Stimulated activated naive CD8-positive, alpha-beta T cell treated with anti-CD3 and anti-CD28 coated beads, Interleukin-15, Interleukin-2, amounts not matched to agents 100 ng/mL and 50 ng/mL, for 24 hours (primary cell): ENCODE data around the gene MUC4.

ENCODE experiments used
- H3K27ac Mint-ChIP-seq: one replicate; pipeline ENCODE4 v1.8.0; 2021; ENCODE audit warnings: mild to moderate bottlenecking, mixed read lengths
- H3K27me3 Mint-ChIP-seq: one replicate; pipeline ENCODE4 v1.8.0; 2021; ENCODE audit warnings: mixed read lengths
- H3K36me3 Mint-ChIP-seq: one replicate; pipeline ENCODE4 v1.8.0; 2021; ENCODE audit warnings: low read depth, mixed read lengths
- H3K4me1 Mint-ChIP-seq: one replicate; pipeline ENCODE4 v1.8.0; 2021; ENCODE audit warnings: low read depth, mixed read lengths
- H3K4me3 Mint-ChIP-seq: one replicate; pipeline ENCODE4 v1.8.0; 2021; ENCODE audit warnings: mild to moderate bottlenecking, mixed read lengths
- H3K9me3 Mint-ChIP-seq: one replicate; pipeline ENCODE4 v1.8.0; 2021; ENCODE audit warnings: mixed read lengths

MUC4 gene, protein sequence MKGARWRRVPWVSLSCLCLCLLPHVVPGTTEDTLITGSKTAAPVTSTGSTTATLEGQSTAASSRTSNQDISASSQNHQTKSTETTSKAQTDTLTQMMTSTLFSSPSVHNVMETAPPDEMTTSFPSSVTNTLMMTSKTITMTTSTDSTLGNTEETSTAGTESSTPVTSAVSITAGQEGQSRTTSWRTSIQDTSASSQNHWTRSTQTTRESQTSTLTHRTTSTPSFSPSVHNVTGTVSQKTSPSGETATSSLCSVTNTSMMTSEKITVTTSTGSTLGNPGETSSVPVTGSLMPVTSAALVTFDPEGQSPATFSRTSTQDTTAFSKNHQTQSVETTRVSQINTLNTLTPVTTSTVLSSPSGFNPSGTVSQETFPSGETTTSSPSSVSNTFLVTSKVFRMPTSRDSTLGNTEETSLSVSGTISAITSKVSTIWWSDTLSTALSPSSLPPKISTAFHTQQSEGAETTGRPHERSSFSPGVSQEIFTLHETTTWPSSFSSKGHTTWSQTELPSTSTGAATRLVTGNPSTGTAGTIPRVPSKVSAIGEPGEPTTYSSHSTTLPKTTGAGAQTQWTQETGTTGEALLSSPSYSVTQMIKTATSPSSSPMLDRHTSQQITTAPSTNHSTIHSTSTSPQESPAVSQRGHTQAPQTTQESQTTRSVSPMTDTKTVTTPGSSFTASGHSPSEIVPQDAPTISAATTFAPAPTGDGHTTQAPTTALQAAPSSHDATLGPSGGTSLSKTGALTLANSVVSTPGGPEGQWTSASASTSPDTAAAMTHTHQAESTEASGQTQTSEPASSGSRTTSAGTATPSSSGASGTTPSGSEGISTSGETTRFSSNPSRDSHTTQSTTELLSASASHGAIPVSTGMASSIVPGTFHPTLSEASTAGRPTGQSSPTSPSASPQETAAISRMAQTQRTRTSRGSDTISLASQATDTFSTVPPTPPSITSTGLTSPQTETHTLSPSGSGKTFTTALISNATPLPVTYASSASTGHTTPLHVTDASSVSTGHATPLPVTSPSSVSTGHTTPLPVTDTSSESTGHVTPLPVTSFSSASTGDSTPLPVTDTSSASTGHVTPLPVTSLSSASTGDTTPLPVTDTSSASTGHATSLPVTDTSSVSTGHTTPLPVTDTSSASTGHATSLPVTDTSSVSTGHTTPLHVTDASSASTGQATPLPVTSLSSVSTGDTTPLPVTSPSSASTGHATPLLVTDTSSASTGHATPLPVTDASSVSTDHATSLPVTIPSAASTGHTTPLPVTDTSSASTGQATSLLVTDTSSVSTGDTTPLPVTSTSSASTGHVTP (N-terminal part only)

DNA sequence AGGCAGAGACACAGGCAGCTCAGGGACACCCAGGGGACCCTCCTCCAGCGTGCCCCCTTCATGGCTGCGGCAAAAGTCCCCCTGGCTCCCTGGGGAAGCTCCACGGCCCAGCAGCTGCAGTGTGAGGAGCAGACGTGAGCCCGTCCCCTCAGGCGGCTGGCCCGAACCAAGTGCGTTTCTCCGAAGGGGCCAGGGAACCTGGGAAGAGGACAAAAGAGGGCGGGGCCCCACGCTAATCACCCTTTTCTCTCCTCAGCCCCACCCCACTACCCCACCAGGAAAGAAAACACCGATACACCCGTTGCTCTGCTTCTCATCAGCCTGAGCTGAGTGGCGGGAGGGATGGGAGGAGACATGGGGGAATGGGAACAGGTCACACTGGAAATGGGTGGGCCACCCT lies at the start of gene MUC4:
TSS of gene MUC4 (minus strand) at position 174 of the 400 bp plus-strand sequence. CDS start at position 62, 112 bp downstream.
- no peak within 1 kb of the TSS for H3K27ac Mint-ChIP-seq

DNA sequence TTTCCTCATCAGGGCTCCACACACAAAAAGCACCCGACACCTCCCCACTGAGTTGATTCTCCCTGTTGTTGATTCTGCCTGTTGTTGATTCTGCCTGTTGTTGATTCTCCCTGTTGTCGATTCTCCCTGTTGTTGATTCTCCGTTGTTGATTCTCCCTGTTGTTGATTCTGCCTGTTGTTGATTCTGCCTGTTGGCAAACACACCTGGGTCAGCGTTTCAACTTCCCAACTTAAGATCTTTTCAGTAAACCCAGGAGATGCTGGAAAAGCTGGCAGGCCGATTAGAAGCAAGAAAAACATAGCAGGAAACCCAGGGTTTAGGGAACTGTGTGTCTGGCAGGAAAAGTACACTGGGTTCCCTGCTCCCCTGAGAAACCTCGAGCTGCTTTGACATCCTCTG lies 48.7 kb upstream of the MUC4 start:
- Mint-ChIP-seq H3K27ac (no peak overlapping the region), H3K27me3 (peaks cover 4% of the 10 kb centered on the region), H3K9me3 (no peaks in the 10 kb centered on the region)

More for the DNA sequence above, at the start of gene MUC4:
- no peak within 1 kb of the TSS for H3K4me3 Mint-ChIP-seq
- H3K27me3 Mint-ChIP-seq, result no peaks in the 10 kb centered on the region
- H3K4me1 Mint-ChIP-seq, result no peaks in the 10 kb centered on the region
- no peaks in the 10 kb centered on the region for H3K9me3 Mint-ChIP-seq
- no peaks in the 10 kb centered on the region for H3K36me3 Mint-ChIP-seq

DNA sequence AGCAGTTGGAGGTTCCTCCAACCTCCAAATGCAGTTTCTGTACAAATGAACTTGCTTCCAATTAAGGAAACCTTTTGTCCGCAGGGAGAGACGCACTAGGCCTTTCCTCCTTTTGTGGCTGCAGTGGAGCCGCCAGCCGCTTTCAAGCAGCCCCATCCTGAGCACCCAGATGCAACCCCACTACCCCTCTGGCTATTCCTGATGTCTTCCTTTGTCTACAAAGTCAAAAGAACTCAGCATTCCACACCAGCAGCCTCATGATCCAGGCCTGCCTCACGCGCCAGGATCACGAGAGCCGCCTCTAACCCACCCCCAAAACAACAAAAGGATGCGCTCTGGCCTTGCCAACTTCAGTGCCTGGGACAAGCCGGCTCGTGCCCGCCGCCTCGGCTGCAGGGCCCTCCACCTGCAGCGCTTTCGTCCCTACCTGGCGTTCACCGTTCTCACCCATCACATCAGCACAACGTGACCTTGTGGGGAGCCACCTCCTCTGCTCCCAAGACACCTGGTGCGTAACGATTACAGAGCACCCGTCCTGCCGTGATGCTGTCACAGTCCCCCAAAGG lies 48.2 kb upstream of the MUC4 start:
- H3K4me1 Mint-ChIP-seq, result peaks cover 4% of the 10 kb centered on the region
- no peak overlapping the region for H3K27ac Mint-ChIP-seq
- no peak overlapping the region for H3K4me3 Mint-ChIP-seq
- no peaks in the 10 kb centered on the region for H3K36me3 Mint-ChIP-seq
- peaks cover 4% of the 10 kb centered on the region for H3K27me3 Mint-ChIP-seq
- H3K9me3 Mint-ChIP-seq, result no peaks in the 10 kb centered on the region

More for the DNA sequence above, 48.7 kb upstream of the MUC4 start:
- Mint-ChIP-seq H3K4me1 (peaks cover 4% of the 10 kb centered on the region), H3K4me3 (no peak overlapping the region), H3K36me3 (peaks cover 3% of the 10 kb centered on the region)

DNA sequence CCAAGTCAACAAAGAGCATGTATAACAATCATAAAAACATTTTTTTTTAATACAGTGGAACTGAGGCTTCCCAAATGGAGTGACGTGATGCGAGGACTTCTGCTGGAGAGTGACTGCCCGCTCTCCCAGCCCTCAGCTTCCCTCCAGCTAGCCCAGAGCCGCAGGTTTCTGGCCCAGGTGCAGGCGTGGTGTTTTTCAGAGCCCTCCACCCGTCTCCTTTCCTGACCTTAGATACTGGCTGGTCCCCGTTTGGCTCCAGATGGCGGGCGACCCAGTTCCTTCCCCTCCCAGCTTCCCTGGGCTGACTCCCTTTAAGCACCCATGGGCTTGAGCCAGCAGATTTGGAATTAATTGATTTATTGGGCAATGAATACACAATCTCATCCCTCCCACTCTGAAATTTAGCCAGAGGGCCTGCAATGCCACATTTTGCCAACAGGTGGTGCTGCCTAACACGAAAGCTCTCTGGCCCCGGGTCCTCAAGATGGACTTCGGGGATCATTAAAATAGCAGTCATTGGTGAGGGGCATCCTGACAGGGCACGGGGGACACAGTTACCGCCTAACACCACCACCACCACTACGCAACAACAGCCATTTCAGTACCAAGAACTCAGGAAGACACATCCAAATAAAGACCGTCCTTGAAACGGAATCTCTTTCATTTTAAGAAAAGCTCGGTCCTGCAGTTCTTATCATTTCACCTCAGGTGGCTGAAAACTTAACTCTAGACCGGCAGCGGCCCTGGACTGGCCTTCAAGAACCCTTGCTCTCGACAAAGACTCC lies 47.5 kb upstream of the MUC4 start:
- H3K36me3 Mint-ChIP-seq, result no peaks in the 10 kb centered on the region
- no peak overlapping the region for H3K4me3 Mint-ChIP-seq
- peaks cover 4% of the 10 kb centered on the region for H3K27me3 Mint-ChIP-seq
- H3K27ac Mint-ChIP-seq, result no peak overlapping the region
- H3K4me1 Mint-ChIP-seq, result peaks cover 4% of the 10 kb centered on the region
- no peaks in the 10 kb centered on the region for H3K9me3 Mint-ChIP-seq

DNA sequence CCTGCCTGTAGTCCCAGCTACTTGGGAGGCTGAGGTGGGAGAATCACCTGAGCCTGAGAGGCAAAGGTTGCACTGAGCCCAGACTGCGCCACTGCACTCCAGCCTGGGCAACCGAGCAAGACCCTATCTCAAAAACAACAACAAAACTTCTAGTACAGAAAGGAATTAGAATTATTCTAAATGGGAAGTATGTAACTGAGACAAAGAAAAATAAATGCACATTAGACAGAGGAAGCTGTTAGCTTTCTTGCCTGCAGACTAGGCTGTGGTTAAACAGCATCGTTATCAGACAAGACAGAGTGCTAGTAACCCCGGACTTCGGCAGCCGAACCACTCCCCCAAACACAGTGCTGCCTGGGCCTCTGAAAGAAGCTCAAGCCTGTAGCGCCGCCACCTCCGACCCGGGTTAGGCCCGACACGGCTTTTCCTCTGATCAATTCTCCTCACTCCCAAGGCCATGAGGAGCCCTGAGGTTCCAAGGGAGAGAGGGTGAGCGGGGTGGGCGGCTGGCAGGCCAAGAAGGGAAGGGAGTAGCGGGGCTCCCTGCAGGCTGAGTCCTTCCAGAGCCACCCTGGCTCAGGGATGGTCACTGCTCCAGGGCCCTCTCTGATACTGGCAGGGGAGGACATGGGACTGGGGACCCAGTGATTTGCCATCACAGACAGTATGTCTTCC lies 44.8 kb upstream of the MUC4 start:
- Mint-ChIP-seq H3K36me3 (no peaks in the 10 kb centered on the region), H3K27ac (no peak overlapping the region), H3K9me3 (no peaks in the 10 kb centered on the region), H3K27me3 (peaks cover 7% of the 10 kb centered on the region), H3K4me3 (no peak overlapping the region), H3K4me1 (no peaks in the 10 kb centered on the region)

DNA sequence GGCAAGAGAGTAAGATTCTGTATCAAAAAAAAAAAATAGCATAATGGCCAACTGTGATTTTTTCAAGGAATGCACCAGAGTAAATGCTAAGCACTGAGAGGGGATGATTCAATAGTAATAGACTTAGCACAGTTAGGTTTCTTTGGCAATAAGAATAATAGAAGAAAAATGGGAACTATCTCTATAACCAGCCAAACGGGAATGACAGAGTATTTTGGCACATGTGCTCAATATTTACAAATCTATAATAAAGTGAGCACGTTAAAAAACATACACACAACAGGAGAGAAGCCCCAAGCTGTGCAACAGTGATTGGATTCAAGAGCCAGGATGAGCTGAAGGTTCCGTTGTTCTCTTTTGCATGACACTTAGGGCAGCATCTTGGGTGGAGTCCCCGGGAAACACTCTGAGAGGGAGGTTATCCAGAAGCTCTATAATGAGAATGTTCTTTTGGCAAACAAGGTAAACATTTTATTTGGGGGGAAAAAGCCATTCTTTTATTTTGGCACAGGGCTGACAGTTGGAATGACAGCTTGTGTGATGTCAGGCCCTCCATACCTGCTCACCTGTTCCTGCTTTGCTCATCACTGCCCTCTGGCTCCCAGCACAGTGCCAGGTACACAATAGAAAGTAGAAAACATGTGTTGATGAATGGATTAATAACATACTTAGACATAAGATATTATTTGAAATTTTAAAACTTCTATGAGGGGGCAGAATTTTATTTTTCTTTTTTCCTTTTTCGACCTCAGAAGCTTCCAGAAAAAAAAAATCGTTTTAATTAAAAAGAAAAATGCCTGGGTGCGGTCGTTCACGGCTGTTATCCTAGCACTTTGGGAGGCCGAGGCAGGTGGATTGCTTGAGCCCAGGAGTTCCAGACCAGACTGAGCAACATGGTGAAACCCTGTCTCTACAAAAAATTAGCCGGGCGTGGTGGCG lies 44.0 kb upstream of the MUC4 start:
- H3K27me3 Mint-ChIP-seq, result peaks cover 8% of the 10 kb centered on the region
- H3K9me3 Mint-ChIP-seq, result no peaks in the 10 kb centered on the region
- H3K36me3 Mint-ChIP-seq, result no peaks in the 10 kb centered on the region
- no peak overlapping the region for H3K27ac Mint-ChIP-seq
- H3K4me1 Mint-ChIP-seq, result peaks cover 4% of the 10 kb centered on the region
- H3K4me3 Mint-ChIP-seq, result no peak overlapping the region

DNA sequence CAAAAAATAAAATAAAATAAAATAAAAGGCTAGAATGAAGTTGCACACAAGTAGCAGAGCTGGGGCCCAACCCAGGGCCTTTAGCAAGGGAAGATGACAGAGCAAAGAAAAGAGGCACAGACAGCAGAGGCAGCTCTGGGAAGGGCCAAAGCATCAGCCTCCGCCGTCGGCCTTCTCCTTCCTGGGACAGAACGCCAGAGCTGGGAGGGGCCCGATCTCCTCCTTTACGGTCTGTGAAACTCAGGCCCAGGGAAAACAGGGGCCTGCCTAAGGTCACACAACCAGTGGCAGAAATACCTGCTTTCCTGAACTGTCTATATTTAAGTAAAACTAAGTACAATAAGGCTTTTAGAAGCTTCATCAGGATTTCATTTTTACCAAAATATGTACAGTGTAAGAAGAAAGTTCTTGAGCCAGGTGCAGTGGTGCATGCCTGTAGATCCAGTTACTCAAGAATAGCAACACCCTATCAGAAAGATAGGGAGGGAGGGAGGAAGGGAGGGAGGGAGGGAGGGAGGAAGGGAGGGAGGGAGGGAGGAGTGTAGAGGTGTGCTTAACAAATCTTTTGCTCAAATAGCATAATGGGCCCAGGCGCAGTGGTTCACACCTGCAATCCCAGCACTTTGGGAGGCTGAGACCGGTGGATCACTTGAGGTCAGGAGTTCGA lies 43.0 kb upstream of the MUC4 start:
- Mint-ChIP-seq H3K36me3 (no peaks in the 10 kb centered on the region), H3K27me3 (peaks cover 4% of the 10 kb centered on the region), H3K9me3 (no peaks in the 10 kb centered on the region), H3K4me1 (peaks cover 4% of the 10 kb centered on the region), H3K27ac (no peak overlapping the region), H3K4me3 (no peak overlapping the region)

DNA sequence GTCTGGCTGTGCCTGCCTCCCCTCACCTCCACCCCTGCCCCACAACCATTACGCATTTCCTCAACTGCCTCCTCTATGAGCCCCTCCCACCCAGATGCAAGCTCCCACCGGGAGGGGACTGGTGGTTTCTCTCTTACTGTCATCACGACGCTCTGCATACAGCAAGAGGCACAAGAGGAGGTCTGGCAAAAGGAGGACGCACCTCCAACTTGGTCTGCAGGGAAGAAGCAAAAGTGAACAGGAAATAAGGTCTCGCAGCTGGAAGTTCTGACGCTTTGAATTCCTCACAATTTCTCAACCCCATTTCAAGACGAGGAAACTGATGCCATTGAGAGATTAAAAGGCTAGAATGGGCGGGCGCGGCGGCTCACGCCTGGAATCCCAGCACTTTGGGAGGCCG lies 42.3 kb upstream of the MUC4 start:
- Mint-ChIP-seq H3K9me3 (no peaks in the 10 kb centered on the region), H3K36me3 (no peaks in the 10 kb centered on the region), H3K4me3 (no peak overlapping the region), H3K27ac (no peak overlapping the region), H3K4me1 (peaks cover 4% of the 10 kb centered on the region), H3K27me3 (peaks cover 4% of the 10 kb centered on the region)

DNA sequence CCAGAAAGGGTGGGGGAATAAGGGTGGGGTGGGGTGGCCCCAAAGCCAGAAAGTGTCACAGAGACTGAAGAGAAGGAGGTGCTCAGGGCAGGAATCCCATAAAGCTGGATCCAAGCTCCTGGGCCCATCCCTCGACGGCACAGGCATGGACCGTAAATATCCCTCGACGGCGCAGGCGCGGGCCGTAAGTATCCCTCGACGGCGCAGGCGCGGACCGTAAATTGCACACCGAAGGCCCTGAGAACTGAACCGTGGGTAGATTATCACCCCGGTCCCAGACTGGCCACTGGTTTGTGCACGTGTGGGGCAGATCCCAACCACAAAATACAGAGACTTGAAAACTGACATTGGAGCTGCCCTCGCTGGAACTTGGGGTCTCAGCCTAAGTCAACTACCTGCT lies 41.3 kb upstream of the MUC4 start:
- peaks cover 4% of the 10 kb centered on the region for H3K27me3 Mint-ChIP-seq
- H3K9me3 Mint-ChIP-seq, result no peaks in the 10 kb centered on the region
- H3K4me3 Mint-ChIP-seq, result no peak overlapping the region
- no peak overlapping the region for H3K27ac Mint-ChIP-seq
- no peaks in the 10 kb centered on the region for H3K36me3 Mint-ChIP-seq
- H3K4me1 Mint-ChIP-seq, result peaks cover 4% of the 10 kb centered on the region

DNA sequence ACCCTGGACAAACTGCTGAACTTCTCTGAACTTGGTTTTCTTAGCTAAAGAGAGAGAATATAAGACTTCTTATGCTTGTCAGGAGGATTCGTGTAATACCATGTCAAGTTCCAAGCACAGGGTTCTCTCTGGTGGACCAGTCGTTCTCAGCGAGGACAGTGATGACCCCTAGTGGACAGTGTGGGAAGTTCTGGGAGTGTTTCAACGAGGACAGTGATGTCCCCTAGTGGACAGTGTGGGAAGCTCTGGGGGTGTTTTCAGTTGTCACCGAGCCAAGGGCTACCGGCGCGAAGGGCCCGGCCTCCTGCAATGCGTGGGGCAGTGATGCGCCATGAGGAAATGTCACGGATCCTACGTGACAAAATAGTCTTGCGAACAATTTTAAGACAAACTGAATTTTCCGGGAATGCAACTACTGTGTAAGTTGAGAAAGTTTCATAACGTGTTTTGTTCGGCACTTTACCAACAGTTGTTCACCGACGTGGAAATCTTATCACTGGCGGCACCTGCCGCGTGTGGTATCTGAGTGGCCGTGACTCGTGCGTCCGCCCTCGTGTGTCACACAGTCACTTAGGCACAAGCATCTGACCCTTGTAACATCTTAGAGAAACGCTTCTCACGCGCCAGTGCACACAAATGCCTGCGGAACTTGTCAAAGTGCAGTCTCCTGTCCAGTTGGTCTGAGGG lies 39.3 kb upstream of the MUC4 start:
- peaks cover 4% of the 10 kb centered on the region for H3K27me3 Mint-ChIP-seq
- H3K4me3 Mint-ChIP-seq, result no peak overlapping the region
- no peak overlapping the region for H3K27ac Mint-ChIP-seq
- peaks cover 4% of the 10 kb centered on the region for H3K4me1 Mint-ChIP-seq
- no peaks in the 10 kb centered on the region for H3K36me3 Mint-ChIP-seq
- H3K9me3 Mint-ChIP-seq, result no peaks in the 10 kb centered on the region

DNA sequence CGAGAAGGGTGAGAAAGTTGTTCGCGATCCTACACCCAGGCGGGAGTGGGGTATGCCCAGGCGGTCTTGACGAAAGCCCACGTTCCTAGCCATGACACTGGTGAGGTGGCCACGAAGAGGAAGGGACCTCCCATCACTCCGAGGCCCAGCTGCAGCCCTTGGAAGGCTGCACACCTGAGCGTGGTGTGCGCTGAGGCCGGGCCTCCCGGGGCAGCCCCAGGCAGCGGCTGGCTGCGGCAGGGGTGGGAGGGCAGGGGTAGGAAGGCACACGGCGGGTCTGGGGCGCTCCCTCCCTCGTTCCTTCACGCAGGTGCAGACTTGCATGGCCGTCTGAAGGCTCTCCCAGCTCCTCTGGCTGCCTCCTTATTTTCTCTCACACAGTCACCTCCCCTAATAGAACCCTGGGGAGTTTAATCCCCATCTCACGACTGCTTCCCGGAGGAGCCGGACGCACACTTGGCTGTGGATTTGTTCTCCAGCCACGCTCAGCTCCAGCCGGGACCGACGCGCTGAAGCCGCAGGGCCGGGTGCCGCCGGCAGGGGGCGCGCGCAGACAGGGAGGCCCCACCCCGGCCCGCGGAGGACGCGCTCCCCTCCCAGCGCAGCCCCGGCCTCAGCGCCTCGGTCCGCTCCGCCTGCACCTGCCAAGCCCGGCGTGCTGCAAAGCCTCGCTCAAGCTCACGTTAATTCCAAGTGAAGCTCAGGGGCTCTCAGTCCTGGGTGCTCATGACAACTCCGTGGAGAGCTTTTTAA lies 37.8 kb upstream of the MUC4 start:
- H3K4me3 Mint-ChIP-seq, result no peak overlapping the region
- H3K36me3 Mint-ChIP-seq, result no peaks in the 10 kb centered on the region
- H3K27ac Mint-ChIP-seq, result no peak overlapping the region
- peaks cover 4% of the 10 kb centered on the region for H3K4me1 Mint-ChIP-seq
- no peaks in the 10 kb centered on the region for H3K9me3 Mint-ChIP-seq
- H3K27me3 Mint-ChIP-seq, result peaks cover 4% of the 10 kb centered on the region
